Esophagus squamous epithelium (tissue), 4 donors: ENCODE results near the gene FHIT.

Experiments
- POLR2A ChIP-seq, 4 donors: fragments of 450-650 bp; IDR thresholded peaks; one replicate each; pipeline ENCODE4 v1.6.1; 2017; ENCODE audit warnings: antibody characterized with exemption in 4 of 4, mild to moderate bottlenecking in 4 of 4, moderate library complexity in 3 of 4
- TF ChIP-seq, protein P1 (sequence below), 6 experiments: fragments of 450-650 bp in 4 of 6; fragments of 200-600 bp in 2 of 6; sonication (generic) in 2 of 6; IDR thresholded peaks; one replicate each; pipeline ENCODE4 v1.5.1; 2016 to 2019; ENCODE audit warnings: antibody characterized with exemption in 6 of 6, mild to moderate bottlenecking in 4 of 6, moderate library complexity in 4 of 6

DNA sequence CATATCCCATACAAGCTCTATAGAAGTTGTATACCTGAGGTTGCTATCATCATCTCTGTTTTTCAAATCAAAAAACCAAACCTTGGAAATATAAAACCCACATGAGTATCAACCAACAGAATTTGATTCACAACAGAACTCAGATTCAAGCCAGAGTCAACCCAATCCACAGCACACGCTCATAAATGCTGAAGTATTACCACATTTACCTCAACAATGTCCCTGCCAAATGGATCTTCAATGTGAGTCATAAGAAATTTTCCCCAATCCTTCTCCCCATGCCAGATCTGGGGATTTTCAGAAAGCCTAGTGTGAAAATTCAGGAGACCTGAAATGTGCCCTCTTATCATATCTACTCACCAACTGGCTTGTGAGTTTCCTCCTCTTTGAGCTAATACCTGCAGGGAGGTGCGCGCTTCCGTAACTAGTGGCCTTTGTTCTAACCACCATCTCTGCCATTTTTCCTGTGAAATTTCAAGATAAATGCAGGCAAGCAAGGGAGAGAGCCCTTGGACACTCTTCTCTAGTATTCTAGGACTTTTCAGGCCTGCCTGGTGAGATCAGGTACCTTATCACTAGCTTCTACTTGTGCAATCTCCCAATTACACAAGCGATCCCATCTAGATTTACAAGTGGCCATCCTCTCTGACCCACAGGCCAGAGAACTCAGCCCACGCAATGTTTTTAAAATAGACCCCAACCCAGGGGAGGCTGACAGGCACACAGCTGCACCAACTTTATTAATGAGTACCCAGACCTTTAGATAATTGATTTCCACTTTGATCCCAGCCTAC, 1124.5 kb downstream of the FHIT start:
- TF ChIP-seq, protein P1, sequence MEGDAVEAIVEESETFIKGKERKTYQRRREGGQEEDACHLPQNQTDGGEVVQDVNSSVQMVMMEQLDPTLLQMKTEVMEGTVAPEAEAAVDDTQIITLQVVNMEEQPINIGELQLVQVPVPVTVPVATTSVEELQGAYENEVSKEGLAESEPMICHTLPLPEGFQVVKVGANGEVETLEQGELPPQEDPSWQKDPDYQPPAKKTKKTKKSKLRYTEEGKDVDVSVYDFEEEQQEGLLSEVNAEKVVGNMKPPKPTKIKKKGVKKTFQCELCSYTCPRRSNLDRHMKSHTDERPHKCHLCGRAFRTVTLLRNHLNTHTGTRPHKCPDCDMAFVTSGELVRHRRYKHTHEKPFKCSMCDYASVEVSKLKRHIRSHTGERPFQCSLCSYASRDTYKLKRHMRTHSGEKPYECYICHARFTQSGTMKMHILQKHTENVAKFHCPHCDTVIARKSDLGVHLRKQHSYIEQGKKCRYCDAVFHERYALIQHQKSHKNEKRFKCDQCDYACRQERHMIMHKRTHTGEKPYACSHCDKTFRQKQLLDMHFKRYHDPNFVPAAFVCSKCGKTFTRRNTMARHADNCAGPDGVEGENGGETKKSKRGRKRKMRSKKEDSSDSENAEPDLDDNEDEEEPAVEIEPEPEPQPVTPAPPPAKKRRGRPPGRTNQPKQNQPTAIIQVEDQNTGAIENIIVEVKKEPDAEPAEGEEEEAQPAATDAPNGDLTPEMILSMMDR (IDR thresholded peaks at IDR 0.05): no peak
- no peak for TF ChIP-seq POLR2A (IDR thresholded peaks at IDR 0.05)
